Measurements from ENCODE around the gene C19orf25.
"Not testable (repeated sequence)": the region's sequence is repeated elsewhere in the genome, so short reads cannot be mapped to it uniquely, and the experiment has no call there.

Gene C19orf25

GRCh38 chr19:1511318-1512317 lies 32.6 kb upstream of the C19orf25 start:
- no peak for DNase-seq

DNA sequence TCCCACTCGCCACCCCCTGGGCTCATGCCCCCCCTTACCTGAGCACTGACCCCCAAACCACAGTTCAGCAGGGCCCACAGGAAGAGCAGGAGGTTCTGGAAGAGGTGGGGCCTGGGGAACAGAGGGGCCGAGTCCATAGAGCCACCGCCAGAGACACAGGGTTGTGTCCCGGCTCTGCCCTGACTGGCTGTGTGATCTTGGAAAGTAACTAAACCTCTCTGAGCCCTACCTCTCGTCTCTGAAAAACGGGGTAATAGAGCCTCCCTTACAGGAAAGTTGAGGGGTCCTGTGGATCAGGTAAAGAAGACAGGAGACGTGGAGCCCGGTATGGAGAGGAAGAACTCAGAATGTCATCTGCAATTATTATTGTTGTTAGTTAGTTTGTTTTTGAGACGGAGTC lies 31.8 kb upstream of the C19orf25 start:
- no peak for DNase-seq

GRCh38 chr19:1510442-1510806 lies 31.4 kb upstream of the C19orf25 start:
- DNase-seq = no peak

DNA sequence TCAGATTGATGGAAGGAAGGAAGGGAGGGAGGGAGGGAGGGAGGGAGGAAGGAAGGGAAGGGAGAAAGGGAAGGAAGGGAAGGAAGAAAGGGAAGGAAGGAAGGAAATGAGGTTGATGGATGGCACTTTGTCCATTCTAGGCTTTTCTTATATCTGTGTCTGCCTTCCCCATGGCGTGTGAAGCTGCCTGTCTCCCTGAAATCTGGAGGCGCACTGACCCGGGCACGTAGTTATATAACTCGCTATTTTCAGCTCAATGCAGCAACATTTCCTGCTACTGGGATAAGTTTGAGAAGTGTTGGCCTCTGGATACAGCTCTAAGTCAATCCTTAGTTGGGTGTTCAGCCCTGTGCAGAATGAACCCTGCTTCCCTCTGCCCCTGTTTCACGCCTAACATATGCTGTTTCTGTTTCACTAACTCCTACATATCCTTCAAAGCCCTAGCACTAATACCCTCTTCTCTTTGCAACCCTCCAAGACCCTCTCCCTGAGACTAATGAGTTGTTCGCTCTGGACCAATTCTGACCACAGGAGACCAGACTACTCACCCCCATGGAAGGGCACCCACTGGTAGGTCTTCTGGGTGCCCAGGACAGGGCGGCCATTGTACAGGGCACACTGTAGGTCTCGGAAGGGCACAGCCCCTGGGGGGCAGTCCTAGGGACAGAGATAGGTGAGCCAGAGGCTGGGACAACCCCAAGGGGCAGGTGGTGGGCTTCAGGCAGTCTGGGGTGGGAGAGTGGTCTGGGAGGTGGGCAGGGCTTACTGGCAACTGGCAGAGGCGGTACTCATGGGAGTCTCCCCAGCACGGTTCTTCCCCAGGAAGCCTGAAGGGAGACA lies 30.8 kb upstream of the C19orf25 start:
- no peak for DNase-seq

DNA sequence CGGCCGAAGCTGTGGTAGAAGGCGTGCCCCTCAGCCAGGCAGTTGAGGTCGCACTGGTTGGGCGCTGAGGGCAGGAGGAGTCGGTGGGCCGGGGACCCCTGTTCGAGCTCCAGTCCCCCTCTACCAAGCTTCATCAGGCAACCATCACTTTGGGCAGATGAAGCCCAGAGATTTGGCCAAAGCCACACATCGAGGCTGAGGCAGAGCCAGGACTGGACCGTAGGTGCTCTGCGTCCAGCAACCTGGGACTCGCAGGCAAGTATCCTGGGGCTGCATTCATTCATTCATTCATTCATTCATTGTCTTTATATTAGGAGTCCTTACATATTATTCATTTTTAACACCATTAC lies 29.5 kb upstream of the C19orf25 start:
- DNase-seq = no peak

DNA sequence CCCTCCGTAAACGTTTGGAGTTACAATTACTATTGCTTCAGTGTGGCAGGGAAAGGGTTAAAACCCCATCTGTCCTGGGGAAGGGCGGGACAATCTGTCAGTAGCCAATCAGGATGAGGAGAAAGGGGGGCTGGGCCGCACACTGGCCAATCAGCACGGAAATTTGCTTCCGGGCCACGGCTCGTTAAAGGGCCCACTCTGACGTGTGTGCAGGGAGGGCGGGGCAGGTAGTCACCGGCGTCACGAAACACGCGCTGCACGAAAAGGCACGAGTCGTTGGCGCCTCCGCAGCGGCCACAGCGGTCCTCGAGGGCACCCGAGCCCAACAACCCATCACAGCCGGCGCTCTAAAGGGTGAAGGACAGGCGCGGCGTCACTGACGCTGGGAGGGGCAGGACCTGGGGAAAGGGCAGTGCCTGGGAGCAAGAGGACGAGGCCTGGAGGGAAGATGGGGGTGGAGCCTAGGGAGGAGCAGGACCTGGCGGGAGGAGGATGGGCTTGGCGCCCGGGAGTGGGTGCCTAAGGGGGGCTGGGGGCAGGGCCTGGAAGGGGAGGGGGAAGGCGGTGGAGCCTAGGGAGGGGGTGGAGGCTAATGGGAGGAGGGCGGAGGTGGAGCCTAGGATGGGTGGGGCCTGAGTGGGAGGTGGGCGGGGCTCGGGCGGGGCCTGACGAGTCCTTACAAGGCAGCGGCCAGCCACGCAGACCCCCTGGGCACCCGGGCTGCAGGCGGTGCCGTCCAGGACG lies 28.9 kb upstream of the C19orf25 start:
- DNase-seq = peak; percentile 91

GRCh38 chr19:1507192-1507660 lies 28.2 kb upstream of the C19orf25 start:
- no peak for DNase-seq

DNA sequence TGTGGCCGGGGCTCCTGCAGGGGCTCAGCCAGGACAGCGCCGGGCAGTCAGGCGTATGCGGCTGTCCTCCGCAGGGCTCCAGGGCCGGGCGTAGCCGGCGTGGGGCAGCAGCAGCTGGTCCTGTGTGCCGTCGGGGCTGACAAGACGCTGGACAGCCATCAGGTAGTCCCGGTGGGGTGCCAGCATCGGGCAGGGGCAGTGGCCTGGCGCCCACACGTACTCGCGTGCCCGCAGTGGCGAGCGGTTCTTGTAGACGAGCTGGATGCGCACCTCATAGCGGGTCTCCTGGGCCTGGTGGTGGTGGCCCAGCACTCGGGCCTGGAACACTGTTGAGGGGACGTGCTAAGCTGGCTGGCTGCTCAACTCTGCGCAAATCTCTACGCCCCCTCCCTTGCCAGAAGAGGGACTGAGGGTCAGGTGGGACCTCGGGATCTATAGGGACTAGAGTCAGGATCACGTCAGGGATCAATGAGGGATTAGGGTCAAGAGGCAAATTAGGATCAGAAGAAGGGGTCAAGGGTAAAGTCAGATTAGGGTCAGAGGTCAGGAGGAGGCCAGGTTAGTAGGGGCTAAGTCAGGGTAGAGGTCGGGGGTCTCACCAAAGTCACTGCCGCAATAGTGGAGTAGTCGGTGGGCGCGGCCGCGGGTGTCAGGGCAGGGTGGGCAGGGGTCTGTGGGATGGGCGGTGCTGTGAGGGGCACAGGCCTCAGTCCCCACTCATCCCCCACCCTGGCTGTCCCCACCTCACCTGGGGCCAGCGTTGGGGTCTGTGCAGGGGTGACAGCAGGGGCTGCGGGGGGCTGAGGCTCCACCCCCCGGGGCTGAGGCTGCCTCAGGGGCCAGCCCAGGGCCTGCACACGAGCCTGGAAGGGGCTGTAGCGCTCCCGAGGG lies 27.2 kb upstream of the C19orf25 start:
- no peak for DNase-seq

DNA sequence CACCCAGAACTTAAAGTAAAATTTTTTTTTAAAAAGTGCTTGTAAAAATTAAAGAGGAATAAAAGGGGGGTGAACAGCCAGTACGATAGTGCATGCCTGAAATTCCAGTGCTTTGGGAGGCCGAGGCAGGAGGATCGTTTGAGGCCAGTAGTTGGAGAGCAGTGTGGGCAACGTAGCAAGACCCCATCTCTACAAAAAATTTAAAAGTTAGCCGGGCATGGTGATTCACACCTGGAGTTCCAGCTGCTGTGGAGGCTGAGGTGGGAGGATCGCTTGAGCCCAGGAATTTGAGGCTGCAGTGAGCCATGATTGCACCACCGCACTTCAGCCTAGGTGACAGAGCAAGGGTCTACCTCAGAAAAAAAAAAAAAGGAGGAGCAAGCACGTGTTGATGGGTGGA lies 26.0 kb upstream of the C19orf25 start:
- no peak for DNase-seq

DNA sequence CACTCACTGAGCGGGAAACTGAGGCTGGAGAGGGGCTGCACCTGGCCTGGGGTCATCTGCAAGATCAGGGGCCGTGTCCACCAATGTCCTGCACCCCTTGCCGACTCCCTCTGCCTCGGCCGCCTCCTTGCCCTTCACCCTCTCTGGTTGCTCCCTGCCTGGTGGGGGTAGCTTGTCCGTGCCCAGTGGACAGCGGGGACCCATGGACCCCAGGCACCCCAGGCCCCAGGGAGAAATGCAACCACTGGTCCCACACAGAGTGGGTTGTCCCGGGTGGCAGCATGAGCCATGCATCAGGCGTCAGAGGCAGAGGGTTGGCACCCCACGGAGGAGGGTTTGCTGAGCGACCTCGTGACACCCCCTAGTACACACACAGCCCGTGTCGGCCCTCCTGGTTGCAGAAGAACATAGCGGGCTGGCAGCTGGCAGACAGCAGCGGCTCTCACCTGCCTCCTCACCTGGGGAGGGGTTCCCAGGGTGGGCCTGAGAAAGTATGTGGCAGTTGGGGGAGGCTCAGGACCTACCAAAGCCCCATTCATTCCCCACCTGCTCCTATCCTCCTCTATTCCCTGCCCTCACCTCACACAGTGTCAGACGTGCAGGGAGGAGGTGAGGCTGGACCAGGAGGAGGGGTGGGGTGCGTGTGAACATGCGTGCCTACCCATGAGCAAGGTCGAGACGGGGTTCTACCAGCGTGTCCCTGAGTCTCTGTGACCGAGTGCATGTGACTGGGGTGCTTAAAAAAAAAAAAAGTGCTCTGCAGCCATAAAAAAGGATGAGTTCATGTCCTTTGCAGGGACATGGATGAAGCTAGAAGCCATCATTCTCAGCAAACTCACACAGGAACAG lies 25.1 kb upstream of the C19orf25 start:
- no peak for DNase-seq

- DNase-seq = peak; percentile 39
These were observed 24.3 kb upstream of the C19orf25 start for GRCh38 chr19:1503089-1503924.

GRCh38 chr19:1502433-1503088 lies 23.5 kb upstream of the C19orf25 start:
- no peak for DNase-seq

DNA sequence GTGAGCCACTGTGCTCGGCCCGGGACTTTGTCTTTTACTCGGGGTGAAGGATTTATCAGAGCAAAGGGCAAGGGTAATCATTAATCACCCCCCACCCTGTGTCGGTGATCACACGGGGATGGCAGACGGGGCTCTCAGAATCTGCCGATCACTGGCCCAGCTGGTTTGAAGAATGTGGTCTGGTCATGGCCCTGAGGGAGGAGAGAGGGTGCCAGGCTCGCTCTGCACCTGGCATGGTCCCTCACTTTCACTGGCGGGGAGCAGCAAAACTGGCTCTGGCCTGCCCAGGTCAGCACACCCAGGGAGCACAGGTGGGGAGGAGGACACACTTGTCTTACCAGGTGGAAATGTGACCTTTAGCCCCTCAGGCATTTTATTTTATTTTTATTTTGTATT lies 22.2 kb upstream of the C19orf25 start:
- no peak for DNase-seq

DNA sequence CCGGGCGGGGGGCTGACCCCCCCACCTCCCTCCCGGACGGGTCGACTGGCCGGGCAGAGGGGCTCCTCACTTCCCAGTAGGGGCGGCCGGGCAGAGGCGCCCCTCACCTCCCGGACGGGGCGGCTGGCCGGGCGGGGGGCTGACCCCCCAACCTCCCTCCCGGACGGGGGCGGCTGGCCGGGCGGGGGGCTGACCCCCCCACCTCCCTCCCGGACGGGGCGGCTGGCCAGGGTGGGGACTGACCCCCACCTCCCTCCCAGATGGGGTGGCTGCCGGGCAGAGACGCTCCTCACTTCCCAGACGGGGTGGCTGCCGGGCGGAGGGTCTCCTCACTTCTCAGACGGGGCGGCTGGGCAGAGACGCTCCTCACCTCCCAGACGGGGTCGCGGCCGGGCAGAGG lies 20.2 kb upstream of the C19orf25 start:
- not testable (repeated sequence) for DNase-seq

DNA sequence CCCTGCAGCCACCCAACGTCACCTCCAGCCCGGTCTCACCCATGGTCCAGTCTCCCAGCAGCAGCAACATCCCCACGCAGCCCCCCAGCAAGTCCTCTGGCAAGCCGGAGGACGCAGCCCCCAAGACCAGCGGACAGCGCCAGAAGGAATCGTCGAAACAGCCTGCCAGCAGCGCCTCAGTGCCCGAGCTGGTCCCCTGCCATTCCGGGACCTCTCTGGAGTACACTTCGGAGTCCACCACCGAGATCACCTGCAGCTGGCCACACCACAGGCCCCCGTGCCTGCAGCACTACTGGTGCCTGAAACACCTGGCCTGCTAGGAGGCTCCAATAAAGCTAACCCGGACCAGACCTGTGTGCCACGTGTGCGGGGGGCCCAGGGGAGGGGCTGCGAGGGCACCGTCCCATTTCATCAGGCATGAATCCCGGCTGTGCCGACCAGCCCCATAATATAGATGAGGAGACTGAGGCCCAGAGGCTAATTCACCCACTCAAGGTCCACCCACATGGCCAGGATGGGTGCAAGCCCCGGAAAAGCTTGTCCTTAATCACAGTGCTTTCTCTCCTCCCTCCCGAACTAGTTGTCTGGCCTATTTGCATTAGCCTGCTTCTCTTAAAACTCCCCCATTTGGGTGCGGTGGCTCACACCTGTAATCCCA lies 18.7 kb upstream of the C19orf25 start:
- no peak for DNase-seq

DNA sequence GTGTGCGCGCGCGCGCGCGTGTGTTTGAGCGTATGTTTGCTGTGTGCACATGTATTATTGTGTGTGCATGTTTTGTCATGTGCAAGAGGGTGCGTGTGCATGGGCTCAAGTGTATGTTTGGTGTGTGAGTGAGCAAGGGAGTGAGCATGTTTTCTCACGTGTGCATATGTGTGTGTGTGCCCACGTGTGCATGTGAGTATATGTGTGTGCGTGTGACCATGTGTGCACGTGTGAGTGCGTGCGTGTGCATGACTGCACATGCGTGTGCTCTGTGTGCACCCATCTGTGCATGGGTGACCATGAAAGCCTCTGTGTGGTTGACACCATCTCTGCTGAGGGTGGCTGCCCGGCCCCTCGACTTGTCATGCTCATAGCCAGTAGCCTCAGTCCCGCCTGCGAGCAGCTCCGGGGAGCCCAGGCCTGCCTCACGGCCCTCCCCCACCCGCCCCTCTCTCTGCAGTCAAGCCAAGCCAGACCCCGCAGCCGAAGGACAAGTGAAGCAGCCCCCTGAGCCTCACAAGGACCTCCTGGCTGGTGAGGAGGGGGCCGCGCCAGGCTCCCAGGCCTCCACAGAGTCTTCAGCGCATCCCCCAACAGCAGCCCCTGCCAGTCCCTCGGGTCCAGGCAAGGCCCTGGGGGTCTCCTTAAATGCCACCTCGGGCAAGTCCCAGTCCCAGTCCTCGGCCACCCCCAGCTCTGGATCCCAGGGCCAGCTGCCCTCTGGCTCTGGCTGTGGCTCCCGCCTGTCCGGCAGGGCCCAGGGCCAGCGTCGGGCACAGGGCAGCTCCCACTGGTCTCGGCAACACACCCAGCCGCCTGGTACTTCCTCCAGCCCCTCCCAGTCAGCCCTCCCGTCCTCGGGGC lies 17.9 kb upstream of the C19orf25 start:
- DNase-seq = no peak

GRCh38 chr19:1495799-1496713 lies 17.0 kb upstream of the C19orf25 start:
- no peak for DNase-seq

All from effector CD4-positive, alpha-beta T cell (primary cell).